K562 (cell line): Measurements from ENCODE around the gene PYM1. TPM values are rescaled to one million over a fixed set of nuclear protein-coding genes. Genes with fewer than 3 reads are reported as not detected.

Experiments
- ARID2 ChIP-seq: fragments of 450-650 bp; IDR thresholded peaks from 2 replicates; pipeline ENCODE4 v1.6.1; 2017; ENCODE audit warnings: antibody characterized with exemption, mild to moderate bottlenecking
- BRCA1 ChIP-seq, 2 experiments: fragments of 450-650 bp in 1 of 2; sonication (generic) in 1 of 2; formaldehyde crosslinking in 1 of 2; IDR thresholded peaks; 2 replicates each; pipeline versions ENCODE4 v1.5.0 to v1.6.1; 2017 to 2020; ENCODE audit warnings: mild to moderate bottlenecking in 1 of 2, missing genetic modification reagents in 1 of 2
- HNRNPH1 ChIP-seq: fragments of 200-400 bp; formaldehyde crosslinking; optimal IDR thresholded peaks from 2 replicates; pipeline ENCODE3; 2017; ENCODE audit warnings: low read depth, mild to moderate bottlenecking, low read length, moderate library complexity
- HSF4 ChIP-seq: fragments of 250-450 bp; sonication (Bioruptor Pico); IDR thresholded peaks from 2 replicates; pipeline ENCODE4 v2.1.2; 2022; ENCODE audit warnings: mild to moderate bottlenecking, moderate library complexity, borderline replicate concordance
- KAT2B ChIP-seq: IDR thresholded peaks from one replicate; pipeline ENCODE4 v1.6.1; 2012; ENCODE audit warnings: low read depth, mild to moderate bottlenecking, control low read depth, inconsistent platforms, low read length, moderate library complexity
- MTA2 ChIP-seq: fragments of 450-650 bp; IDR thresholded peaks from 2 replicates; pipeline ENCODE4 v1.6.1; 2016; ENCODE audit warnings: low read depth
- MTA3 ChIP-seq: fragments of 450-650 bp; formaldehyde crosslinking; IDR thresholded peaks from 2 replicates; pipeline ENCODE4 v1.6.1; 2017; ENCODE audit warnings: mild to moderate bottlenecking, borderline replicate concordance
- SREBF2 ChIP-seq: sonication (generic); formaldehyde crosslinking; IDR thresholded peaks from 2 replicates; pipeline ENCODE4 v1.4.0; 2020; ENCODE audit warnings: mild to moderate bottlenecking, missing genetic modification reagents
- TSC22D4 ChIP-seq: fragments of 450-650 bp; IDR thresholded peaks from 2 replicates; pipeline ENCODE4 v1.6.1; 2016; ENCODE audit warnings: missing genetic modification characterization, missing biosample characterization, control low read depth
- ZNF146 ChIP-seq: IDR thresholded peaks from one replicate; pipeline ENCODE4 v1.6.1; 2018; ENCODE audit warnings: missing compliant biosample characterization; ENCODE audit not compliant: unreplicated experiment
- ZNF217 ChIP-seq: sonication (generic); formaldehyde crosslinking; IDR thresholded peaks from 2 replicates; pipeline ENCODE4 v1.8.0; 2022; ENCODE audit warnings: mild to moderate bottlenecking, missing genetic modification reagents
- ZNF717 ChIP-seq: fragments of 250-450 bp; sonication (Bioruptor Pico); IDR thresholded peaks from 2 replicates; pipeline ENCODE4 v1.5.0; 2021
- ZNF76 ChIP-seq: fragments of 250-450 bp; sonication (Bioruptor Pico); IDR thresholded peaks from 2 replicates; pipeline ENCODE4 v1.4.0; 2020; ENCODE audit warnings: mild to moderate bottlenecking, moderate library complexity, borderline replicate concordance
- polyA plus RNA-seq, 8 experiments: library from polyadenylated mRNA; depleted of rRNA in 4 of 8; stranded (reverse) in 5 of 8; unstranded in 3 of 8; fragments of >200 nt; fragmentation: Nextera tagmentation in 2 of 8; fragmentation: Illumina TruSeq in 1 of 8; extraction: Ambion mirVana in 2 of 8; extraction: Trizol in 1 of 8; gene quantifications; 2 replicates each; pipeline versions ENCODE4 v1.2.1 to v1.2.3, GENCODE V29; 2011 to 2014; ENCODE audit warnings: inconsistent platforms in 1 of 8, missing spikeins in 1 of 8
- total RNA-seq, 7 experiments: library from RNA; depleted of rRNA in 6 of 7; stranded (reverse); fragments of >200 nt in 6 of 7; fragmentation: Illumina TruSeq in 2 of 7; extraction: Trizol in 2 of 7; gene quantifications; 2 replicates each; pipeline versions ENCODE4 v1.2.1 to v1.2.3, GENCODE V29; 2011 to 2021; ENCODE audit warnings: low replicate concordance in 1 of 7
- TF ChIP-seq, protein P1 (sequence below): fragments of 450-650 bp; IDR thresholded peaks from 2 replicates; pipeline ENCODE4 v1.6.1; 2016; ENCODE audit warnings: borderline replicate concordance
- TF ChIP-seq, protein P2 (sequence below): sonication (generic); formaldehyde crosslinking; IDR thresholded peaks from 2 replicates; pipeline ENCODE4 v1.8.0; 2022; ENCODE audit warnings: mild to moderate bottlenecking, missing genetic modification reagents
- TF ChIP-seq, protein P3 (sequence below): fragments of 250-450 bp; sonication (Bioruptor Pico); IDR thresholded peaks from 2 replicates; pipeline ENCODE4 v1.5.0; 2021; ENCODE audit warnings: mild to moderate bottlenecking, moderate library complexity
- TF ChIP-seq, protein P4 (sequence below): fragments of 450-650 bp; formaldehyde crosslinking; IDR thresholded peaks from 2 replicates; pipeline ENCODE4 v1.4.0; 2020; ENCODE audit warnings: mild to moderate bottlenecking, mixed read lengths

Gene PYM1
- total and polyA plus RNA-seq, 9 of the 15 experiments (the other 6 are each of a cell fraction or from before 2014, with no cell fraction given) = 29.0 to 51.3 (median 34.1) TPM

DNA sequence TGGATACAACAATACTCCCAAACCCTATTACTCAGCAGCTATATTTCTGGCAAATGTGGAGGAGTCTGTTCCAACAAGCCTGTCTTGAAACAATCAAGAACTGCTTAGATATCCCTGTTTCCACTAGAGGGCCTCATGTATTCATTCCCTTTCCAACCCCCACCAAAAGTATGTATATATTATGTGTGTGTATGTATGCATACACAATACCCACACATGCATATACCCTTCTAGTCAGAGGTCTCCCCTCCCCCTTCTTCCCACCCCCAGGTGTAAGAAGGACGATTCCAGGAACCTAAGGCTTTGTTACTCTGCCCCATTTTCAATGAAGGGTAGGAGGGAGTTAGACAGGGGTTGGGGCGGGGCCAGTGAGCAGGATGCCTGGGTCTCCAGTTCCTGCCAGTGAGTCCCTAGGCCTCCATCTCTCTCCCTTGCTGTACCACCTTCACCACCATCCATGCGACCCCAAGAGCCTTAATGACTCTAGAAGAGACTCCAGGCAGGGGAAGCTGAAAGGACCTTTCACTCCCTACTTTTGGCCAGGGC, 3.1 kb upstream of the PYM1 start, which contains the start of gene DGKA (continued):
- TF ChIP-seq, protein P1, sequence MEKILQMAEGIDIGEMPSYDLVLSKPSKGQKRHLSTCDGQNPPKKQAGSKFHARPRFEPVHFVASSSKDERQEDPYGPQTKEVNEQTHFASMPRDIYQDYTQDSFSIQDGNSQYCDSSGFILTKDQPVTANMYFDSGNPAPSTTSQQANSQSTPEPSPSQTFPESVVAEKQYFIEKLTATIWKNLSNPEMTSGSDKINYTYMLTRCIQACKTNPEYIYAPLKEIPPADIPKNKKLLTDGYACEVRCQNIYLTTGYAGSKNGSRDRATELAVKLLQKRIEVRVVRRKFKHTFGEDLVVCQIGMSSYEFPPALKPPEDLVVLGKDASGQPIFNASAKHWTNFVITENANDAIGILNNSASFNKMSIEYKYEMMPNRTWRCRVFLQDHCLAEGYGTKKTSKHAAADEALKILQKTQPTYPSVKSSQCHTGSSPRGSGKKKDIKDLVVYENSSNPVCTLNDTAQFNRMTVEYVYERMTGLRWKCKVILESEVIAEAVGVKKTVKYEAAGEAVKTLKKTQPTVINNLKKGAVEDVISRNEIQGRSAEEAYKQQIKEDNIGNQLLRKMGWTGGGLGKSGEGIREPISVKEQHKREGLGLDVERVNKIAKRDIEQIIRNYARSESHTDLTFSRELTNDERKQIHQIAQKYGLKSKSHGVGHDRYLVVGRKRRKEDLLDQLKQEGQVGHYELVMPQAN = no peak
- TF ChIP-seq HNRNPH1 = no peak
- TF ChIP-seq ZNF217 (CRISPR knock-in tag) = no peak
- TF ChIP-seq ZNF146 (CRISPR knock-in tag) = no peak
- TF ChIP-seq KAT2B = no peak
- TF ChIP-seq, protein P2, sequence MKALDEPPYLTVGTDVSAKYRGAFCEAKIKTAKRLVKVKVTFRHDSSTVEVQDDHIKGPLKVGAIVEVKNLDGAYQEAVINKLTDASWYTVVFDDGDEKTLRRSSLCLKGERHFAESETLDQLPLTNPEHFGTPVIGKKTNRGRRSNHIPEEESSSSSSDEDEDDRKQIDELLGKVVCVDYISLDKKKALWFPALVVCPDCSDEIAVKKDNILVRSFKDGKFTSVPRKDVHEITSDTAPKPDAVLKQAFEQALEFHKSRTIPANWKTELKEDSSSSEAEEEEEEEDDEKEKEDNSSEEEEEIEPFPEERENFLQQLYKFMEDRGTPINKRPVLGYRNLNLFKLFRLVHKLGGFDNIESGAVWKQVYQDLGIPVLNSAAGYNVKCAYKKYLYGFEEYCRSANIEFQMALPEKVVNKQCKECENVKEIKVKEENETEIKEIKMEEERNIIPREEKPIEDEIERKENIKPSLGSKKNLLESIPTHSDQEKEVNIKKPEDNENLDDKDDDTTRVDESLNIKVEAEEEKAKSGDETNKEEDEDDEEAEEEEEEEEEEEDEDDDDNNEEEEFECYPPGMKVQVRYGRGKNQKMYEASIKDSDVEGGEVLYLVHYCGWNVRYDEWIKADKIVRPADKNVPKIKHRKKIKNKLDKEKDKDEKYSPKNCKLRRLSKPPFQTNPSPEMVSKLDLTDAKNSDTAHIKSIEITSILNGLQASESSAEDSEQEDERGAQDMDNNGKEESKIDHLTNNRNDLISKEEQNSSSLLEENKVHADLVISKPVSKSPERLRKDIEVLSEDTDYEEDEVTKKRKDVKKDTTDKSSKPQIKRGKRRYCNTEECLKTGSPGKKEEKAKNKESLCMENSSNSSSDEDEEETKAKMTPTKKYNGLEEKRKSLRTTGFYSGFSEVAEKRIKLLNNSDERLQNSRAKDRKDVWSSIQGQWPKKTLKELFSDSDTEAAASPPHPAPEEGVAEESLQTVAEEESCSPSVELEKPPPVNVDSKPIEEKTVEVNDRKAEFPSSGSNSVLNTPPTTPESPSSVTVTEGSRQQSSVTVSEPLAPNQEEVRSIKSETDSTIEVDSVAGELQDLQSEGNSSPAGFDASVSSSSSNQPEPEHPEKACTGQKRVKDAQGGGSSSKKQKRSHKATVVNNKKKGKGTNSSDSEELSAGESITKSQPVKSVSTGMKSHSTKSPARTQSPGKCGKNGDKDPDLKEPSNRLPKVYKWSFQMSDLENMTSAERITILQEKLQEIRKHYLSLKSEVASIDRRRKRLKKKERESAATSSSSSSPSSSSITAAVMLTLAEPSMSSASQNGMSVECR (CRISPR knock-in tag) = no peak
- TF ChIP-seq, protein P3, sequence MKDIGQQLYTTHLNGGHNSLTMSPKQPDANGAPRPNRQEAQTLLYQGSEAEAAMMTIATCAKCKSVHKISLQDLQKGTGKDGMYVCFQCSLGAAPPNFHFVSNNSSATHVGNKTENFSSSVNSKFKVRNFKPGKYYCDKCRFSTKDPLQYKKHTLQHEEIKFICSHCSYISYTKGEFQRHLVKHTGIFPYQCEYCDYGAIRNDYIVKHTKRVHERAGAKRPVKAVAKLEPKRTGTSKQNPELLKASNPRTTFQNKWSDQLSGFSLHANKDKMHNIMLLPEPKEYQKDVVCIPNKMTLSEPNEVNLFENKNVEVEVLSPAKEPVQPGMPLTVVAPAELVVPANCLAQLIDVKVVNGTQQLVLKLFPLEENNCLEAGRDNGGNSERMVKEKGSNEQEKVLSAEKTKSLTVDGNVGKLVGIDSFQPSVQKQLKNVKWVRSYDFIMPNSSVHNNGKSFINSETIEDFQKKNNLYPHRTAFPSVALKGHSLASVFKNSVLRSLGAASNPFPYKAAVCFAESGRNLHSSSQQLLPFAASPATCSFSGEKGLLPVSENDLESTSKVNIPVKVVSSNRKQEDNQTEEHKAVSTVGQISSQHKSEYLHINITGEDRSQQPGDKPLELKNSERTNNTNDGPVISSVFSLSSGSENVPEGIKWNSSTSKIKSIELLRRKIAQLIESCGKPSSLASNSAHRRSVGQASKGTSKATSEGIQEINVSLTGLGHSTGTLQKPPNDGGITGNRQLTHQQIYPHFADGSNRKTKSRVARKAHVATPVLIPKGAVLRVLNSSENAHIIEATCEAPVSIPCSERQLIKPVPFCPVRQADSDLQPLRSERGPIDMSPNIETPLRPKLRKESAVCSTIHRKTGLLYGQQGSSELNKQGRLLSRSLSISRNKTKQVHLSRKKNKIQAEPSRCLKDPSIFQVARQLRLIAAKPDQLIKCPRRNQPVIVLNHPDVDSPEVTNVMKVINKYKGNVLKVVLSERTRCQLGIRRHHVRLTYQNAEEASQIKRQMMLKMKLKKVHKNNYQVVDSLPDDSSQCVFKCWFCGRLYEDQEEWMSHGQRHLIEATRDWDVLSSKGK = no peak
- no peak for TF ChIP-seq MTA3
- TF ChIP-seq HSF4 = no peak
- TF ChIP-seq ARID2 = no peak
- TF ChIP-seq, protein P4, sequence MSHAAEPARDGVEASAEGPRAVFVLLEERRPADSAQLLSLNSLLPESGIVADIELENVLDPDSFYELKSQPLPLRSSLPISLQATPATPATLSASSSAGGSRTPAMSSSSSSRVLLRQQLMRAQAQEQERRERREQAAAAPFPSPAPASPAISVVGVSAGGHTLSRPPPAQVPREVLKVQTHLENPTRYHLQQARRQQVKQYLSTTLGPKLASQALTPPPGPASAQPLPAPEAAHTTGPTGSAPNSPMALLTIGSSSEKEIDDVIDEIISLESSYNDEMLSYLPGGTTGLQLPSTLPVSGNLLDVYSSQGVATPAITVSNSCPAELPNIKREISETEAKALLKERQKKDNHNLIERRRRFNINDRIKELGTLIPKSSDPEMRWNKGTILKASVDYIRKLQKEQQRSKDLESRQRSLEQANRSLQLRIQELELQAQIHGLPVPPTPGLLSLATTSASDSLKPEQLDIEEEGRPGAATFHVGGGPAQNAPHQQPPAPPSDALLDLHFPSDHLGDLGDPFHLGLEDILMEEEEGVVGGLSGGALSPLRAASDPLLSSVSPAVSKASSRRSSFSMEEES (CRISPR knock-in tag) = no peak
- no peak for TF ChIP-seq BRCA1 (IDR thresholded peaks at IDR 0.05)
- TF ChIP-seq BRCA1 (CRISPR knock-in tag; IDR thresholded peaks at IDR 0.05) = no peak
- TF ChIP-seq MTA2 = no peak
- no peak for TF ChIP-seq TSC22D4 (tag)
- no peak for TF ChIP-seq ZNF76 (CRISPR knock-in tag)
- no peak for TF ChIP-seq ZNF717 (CRISPR knock-in tag)
- TF ChIP-seq SREBF2 (CRISPR knock-in tag) = no peak
